ENCODE results near the gene SDR42E2.
"Not testable (repeated sequence)": the region's sequence is repeated elsewhere in the genome, so short reads cannot be mapped to it uniquely, and the experiment has no call there.

Gene SDR42E2

GRCh38 chr16:22163806-22164205 is 1.5 kb downstream of the SDR42E2 start:
- no peak for DNase-seq

- DNase-seq = no peak
These were observed 2.2 kb downstream of the SDR42E2 start for GRCh38 chr16:22164482-22164881.

DNA sequence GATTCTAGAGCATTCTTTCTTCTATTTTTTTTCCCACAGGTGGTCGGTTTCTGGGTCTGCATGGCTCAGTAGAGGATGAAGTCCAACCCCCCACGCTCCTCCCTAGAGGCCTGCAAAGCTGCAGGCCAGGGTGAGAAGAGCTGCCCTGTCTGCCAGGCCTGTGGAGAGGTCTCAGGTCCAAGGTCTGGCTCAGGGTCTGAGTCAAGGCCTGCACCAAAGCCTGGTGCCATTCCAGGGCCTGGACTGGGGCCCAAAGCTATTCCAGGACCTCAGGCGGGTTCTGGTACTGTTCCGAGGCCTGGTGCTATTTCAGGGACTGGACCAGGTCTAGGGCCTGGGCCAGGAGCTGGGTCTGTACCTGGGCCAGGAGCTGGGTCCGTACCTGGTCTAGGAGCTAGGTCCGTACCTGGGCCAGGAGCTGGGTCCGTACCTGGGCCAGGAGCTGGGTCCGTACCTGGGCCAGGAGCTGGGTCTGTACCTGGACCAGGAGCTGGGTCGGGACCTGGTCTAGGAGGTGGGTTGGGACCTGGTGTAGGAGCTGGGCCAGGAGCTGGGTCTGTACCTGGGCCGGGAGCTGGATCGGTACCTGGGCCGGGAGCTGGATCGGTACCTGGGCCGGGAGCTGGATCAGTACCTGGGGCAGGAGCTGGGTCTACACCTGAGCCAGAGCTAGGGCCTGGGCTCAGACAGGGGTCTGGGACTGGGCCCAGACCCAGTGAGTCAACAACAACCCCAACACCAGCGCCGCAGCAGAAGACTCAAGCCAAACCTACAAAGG is 3.4 kb downstream of the SDR42E2 start:
- no peak for DNase-seq

DNA sequence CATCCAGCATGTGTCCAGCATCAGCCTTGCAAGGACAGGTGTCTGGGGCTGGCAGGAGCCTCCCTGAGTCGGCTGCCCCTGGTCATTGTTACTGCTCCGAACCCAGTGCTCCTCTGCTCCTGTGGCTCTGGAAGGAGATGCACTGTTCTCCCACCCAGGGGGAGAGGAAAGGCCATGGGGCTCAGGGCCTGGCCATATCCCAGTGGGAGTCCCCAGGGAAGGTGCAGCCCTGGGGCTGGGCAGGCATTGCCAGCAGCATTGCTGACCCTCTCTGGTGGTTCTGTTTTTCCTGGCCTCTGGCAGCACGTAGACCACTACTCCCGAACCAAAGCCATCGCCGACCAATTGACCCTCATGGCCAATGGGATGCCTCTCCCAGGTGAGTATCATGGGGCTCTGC is 9.6 kb downstream of the SDR42E2 start:
- DNase-seq = no peak

GRCh38 chr16:22172642-22173041 is 10.3 kb downstream of the SDR42E2 start:
- not testable (repeated sequence) for DNase-seq

GRCh38 chr16:22174642-22175041 is 12.3 kb downstream of the SDR42E2 start:
- DNase-seq = no peak

GRCh38 chr16:22177968-22178930 is 15.9 kb downstream of the SDR42E2 start:
- no peak for DNase-seq

DNA sequence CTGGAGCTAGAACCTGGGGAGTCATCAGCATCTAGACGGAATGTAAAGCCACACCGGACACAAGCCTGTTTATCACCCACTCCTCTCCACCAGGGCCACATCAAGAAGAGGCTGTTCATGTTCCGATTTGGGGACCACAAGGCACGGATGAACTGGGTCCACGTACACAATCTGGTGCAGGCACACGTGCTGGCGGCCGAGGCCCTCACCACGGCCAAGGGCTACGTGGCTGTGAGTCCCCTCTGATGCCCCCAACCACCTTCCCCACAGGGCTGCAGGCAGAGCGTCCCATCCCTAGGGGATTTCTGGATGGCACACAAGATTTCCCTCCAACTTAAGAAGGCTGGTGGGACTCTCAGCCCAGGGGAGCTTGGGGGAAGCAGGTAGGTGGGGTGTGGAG is 19.1 kb downstream of the SDR42E2 start:
- no peak for DNase-seq

GRCh38 chr16:22181843-22182242 is 19.5 kb downstream of the SDR42E2 start:
- DNase-seq = no peak

- no peak for DNase-seq
These were observed 21.0 kb downstream of the SDR42E2 start for GRCh38 chr16:22183335-22183734.

DNA sequence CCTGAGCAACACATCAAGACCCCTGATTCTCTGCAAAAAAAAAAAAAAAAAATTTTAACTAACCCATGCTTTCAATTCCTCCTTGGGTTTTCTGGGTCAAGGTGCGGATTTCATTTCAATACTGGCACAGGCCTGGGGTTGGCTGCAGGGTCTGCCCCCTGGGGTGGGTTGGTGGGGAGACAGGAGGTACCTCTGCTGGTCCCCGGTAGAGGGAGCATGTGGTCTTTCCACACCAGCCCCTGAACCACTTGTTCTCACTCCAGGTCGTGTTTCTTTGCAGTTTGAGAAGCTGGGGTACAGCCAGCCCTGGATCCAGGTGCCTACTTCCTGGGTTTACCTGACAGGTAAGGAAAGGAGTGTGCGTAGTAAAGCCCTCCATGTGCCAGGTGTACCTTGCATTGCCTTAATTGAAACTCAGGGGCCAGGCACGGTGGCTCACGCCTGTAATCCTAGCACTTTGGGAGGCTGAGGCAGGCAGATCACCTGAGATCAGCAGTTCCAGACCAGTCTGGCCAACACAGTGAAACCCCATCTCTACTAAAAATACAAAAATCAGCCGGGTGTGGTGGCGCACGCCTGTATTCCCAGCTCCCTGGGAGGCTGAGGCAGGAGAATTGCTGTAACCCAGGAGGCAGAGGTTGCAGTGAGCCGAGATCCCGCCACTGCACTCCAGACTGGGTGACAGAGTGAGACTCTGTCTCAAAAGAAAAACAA is 21.8 kb downstream of the SDR42E2 start:
- no peak for DNase-seq

DNA sequence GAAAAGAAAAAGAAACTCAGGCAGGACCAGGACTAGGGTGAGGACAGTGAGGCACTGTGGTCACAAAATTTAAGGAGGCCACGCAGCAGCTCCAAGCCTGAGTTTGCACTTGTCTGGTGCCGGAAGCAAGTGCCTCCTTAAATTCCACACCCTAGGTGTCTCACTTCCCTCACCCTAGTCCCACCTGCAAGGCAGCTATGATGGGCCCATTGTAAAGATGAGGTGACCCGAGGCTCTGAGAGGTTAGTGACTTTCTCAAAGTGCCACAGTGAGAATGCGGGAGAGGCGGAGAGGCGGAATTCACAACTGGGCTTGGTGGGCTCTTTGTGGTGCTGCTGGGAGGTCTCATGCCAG is 22.3 kb downstream of the SDR42E2 start:
- no peak for DNase-seq

- DNase-seq = no peak
These were observed 24.2 kb downstream of the SDR42E2 start for GRCh38 chr16:22186517-22186916.

- DNase-seq = no peak
These were observed 25.9 kb downstream of the SDR42E2 start for GRCh38 chr16:22188267-22188594.

- peak; percentile 1 for DNase-seq
These were observed 26.5 kb downstream of the SDR42E2 start for GRCh38 chr16:22188595-22189442.

DNA sequence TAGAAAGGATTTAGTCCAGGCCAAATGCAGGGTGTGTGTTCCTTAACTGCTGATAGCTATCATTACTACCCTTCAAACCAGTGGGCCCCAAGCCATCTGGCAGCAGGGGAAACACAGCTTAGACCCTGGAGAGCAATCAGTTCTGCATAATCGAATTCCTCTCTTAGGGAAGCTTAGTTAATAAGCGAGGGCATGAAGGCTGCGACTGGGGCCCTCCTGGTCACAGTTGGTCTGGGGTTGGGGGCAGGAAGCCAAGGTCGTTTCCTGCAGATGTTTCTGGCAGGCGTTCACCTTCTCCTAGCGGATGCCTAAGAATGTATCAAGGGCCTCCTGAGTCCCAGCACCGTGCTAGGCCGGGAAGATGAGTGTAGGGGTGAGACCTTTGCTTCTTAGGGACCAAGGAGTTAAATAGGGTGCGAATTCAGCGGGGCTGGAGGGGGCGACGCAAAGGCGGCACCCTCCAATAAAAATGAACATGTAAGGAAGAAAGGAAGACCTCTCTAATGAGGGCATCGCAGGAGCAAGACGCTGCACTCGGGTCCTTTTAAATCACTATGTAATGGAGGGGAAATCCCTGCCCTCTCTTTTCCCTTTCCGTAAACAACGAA is 27.3 kb downstream of the SDR42E2 start:
- DNase-seq = no peak

GRCh38 chr16:22190081-22190775 is 27.9 kb downstream of the SDR42E2 start:
- peak; percentile 95 for DNase-seq

GRCh38 chr16:22190776-22191531 is 28.6 kb downstream of the SDR42E2 start:
- peak; percentile 95 for DNase-seq

DNA sequence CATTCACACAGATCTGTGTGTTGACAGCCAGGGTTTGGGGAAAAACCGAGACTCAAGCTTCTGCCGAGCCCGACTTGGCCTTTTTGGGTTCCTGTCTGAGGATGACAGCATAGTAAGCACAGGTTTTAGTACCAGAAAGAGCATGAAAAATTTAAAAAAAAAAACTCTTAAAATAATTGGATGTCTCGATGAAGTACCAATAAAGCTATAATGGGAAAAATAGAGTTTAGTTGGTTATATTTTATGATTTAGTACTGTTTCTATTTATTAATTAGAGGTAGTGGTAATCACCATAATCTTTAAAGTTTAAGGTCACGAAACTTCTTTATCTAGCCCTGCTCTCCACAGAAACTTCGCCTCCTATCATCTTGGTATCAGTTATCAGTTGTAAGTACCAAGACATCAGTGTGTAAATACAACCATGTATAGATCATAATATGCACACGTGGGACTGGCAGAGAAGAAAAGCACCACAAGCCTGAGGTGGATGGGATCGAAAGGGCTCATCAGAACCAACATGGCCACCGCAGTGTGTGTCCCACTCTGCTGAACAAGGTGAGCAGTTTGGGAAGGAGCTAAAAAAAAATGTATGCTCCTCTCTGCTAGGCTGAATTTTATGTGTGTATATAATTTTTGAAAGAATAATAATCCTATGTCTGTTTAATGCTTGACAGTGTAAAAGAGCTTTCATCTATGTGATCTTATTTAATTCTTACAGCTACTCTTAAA is 29.4 kb downstream of the SDR42E2 start:
- no peak for DNase-seq
